HG02642 (cell line): ENCODE results near the gene IQGAP3.

Experiments used
- ATAC-seq: cut with Tn5 transposase; IDR thresholded peaks from one replicate; pipeline ENCODE4 v1.9.1; 2021; ENCODE audit warnings: mild to moderate bottlenecking; ENCODE audit not compliant: unreplicated experiment, poor library complexity

Gene IQGAP3

GRCh38 chr1:156489166-156489934 lies 83.0 kb downstream of the IQGAP3 start:
- ATAC-seq, result peak; percentile 27

DNA sequence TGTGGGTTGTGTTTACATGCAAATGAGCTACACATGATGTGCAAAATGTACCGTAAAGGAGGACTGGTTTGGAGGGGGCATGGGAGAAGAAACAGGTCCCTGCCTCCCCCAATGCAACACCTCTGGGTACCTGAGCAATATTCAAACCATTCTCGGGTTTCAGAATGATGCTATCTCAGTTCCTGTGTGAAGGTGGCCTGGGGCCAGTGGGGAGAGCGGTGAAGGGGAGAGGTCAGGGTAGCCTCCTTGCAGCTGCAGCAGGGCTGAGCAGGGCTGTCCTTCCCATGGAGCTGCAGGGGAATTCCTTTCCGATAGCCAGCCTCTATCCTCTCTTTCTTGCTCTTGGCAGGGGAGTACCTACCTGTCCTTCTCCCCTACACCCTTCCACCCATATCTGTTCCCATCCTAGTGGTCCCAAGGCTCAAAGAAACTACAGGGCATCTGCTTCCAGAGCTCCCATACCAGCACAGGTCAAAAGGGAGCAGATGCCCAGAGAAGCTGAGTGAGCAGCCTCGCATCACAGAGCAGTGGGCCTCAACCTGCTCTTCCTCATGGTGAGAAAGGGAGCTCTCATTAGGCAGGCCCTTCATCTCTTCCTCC lies 83.7 kb downstream of the IQGAP3 start:
- peak; percentile 56 for ATAC-seq

DNA sequence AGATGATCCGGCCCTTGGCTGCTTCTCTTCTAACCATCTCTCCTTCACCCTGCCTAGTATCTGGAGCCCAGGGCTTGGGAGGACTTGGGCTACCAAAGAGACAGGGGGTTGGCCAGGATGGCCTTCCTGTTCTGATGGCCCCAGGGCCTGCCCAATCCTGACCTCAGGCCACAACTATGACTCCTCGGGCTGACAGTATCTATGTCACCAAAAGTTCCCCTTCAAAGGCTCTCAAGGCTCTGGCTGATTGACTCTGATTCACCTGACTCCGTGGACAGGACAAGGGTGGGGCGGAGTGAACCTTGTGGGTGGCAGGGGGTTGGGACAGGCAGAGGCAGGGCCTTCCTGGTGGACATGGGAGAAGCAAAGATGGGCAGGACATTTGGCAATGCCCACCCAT lies 84.5 kb downstream of the IQGAP3 start:
- ATAC-seq, result no peak

DNA sequence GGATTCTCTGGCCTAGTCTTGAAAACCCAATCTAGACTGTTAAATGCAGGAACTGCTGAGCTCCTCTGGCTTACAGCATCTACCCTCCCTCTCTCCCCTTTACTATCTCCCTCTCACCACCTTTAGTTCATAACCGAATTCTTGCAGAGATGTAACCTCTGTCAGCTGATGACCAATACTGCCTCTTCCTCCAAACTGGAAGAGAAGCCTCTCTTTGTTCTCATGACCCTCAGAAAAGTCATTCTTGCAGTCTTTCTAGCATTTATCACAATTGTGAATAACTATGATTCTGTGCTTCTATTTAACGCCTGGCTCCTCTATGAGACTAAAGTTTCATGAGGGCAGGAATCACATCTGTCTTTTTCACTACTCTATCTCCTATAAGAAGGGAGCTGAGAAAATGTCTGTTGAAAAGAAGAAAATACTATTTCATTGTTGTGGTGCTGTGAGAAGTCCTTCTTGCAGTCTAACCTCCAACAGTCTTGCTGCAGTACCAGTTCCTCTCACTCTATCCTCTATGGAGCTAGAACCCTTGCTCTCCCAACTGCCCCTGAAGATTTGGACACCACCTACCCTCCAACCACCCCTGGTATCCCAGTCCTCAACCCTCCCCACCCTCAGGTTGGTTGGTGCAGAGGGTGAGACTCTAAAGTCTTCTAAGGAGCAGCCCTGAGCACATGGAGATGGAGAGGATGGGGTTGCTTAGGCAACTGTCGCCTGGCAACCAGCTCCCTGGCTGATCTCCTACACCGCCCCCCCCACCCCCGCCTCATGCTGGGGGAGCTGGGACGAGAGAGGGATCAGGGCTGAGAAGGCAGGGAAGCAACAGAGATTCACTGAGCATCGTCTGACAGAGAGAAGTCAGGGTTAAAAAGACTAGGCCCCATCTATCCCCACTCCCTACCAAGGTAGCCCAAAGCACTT lies 85.7 kb downstream of the IQGAP3 start:
- ATAC-seq, result no peak

DNA sequence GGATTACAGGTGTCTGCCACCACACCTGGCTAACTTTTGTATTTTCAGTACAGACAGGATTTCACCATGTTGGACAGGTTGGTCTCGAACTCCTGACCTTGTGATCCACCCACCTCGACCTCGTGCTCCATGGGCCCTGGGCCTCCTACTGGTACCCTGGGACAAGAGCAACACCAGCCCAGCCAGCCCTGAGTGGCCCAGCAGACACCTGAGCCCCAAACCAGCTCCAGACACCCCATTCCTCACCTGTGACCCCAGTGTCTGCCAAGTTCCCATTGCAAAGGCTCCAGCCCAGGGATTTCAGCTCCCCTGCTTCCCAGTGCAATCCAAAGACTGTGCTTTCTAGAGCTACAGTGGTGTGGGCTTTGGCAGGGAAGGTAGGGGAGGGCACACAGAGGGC lies 86.4 kb downstream of the IQGAP3 start:
- no peak for ATAC-seq

DNA sequence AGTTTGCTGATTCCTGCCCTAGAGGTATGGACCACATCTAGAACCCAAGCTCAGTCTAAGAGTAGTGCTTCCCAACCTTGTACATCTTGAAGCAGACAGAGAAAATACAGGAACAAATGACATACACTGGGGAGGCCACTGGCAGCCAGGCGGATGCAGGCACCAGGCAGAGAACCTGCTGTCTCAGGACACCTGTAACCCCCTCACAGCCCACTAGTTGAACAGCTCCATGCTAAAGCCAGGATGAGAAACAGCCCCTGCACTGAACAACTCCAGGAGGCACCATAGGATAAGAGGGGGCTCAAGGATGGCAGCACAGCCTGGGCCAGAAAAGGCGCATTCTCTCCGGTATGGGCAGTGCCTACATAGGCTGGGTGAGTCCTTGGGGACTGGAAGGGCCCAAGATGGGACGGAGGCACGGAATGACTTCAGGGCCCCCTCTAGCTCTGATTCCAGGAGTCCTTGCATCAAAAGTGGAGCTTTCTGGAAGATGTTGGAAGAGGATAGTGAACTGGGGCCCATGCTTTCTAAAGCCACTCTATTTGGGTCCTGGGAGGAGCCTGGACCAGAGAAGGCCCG lies 87.8 kb downstream of the IQGAP3 start:
- no peak for ATAC-seq

GRCh38 chr1:156483397-156483796 lies 89.0 kb downstream of the IQGAP3 start:
- no peak for ATAC-seq

GRCh38 chr1:156482276-156482675 lies 90.1 kb downstream of the IQGAP3 start:
- no peak for ATAC-seq

- no peak for ATAC-seq
These were observed 90.8 kb downstream of the IQGAP3 start for GRCh38 chr1:156481527-156481926.

GRCh38 chr1:156480411-156481192 lies 91.8 kb downstream of the IQGAP3 start:
- ATAC-seq, result peak; percentile 50

DNA sequence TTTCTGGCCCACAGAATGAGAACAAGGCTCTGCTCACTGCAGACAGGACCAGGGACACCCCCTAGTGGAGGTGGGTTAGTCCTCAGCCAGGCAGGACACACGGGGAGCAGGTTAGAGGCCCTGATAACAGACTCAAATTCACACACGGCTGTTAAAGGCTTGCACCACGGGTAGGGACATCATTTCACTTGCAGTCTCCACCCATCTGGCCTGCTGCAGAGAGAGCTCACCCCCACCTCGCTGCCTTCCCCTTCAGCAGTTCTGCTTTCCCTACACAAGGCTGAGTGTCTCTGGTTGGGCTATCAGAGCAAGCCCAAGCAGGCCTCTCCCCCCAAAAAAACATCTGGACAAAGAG lies 92.4 kb downstream of the IQGAP3 start:
- ATAC-seq, result no peak

DNA sequence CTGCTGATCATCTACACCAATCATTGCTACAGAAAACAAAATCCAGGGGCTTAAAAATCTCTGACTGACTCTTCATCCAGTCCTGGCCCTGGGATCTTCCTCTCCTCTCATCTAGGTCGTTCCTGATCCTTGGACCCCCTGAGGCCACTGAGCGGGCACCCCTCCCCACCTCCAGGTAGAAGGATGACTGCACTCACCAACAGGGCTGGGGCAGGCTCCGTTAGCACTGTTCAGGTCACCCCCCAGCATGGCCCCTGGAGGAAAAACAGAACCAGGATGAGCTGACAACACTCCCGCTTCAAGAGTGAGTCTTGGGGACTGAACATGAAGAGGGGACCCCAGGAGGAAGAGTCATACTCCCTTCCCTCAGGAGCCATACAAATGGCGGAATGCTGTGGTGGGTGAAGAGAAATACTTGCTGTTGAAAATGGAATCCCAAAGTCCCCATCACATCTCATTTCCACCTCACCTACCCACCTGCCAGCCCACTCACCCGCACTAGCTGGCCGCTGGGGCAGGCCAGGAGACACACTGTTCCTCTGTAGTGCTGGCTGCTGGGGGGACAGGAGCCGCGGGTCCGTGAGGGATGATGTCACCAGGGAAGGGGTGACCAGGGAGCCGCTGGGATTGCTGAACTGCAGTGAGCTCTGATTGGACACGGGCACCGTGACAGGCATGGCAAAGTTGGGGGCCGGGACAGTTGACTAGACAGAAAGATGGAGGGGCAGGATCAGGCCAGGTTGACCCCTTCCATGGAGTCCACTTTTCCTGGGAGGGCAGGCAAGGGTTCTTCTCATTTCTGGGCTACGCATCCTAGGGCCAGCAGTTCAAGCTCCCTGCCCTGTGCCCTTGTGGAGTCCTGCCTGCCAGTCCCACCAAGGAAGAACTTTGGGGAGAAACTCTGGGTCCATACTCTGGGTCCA lies 93.0 kb downstream of the IQGAP3 start:
- no peak for ATAC-seq

GRCh38 chr1:156478250-156478627 lies 94.1 kb downstream of the IQGAP3 start:
- ATAC-seq, result no peak

- ATAC-seq, result no peak
These were observed 94.7 kb downstream of the IQGAP3 start for GRCh38 chr1:156477526-156478249.

- ATAC-seq, result no peak
These were observed 95.7 kb downstream of the IQGAP3 start for GRCh38 chr1:156476501-156477298.

GRCh38 chr1:156475568-156476500 lies 96.5 kb downstream of the IQGAP3 start:
- ATAC-seq, result no peak
